Measurements from ENCODE around the gene EEF1A1.

Gene EEF1A1

GRCh38 chr6:73505142-73505541 lies 15.7 kb downstream of the EEF1A1 start:
- DNase-seq (ENCODE audit: low spot score), result no peak

GRCh38 chr6:73504160-73504559 lies 16.7 kb downstream of the EEF1A1 start:
- no peak for DNase-seq (ENCODE audit: low spot score)

- DNase-seq (ENCODE audit: low spot score), result no peak
These were observed 17.6 kb downstream of the EEF1A1 start for GRCh38 chr6:73503027-73503772.

DNA sequence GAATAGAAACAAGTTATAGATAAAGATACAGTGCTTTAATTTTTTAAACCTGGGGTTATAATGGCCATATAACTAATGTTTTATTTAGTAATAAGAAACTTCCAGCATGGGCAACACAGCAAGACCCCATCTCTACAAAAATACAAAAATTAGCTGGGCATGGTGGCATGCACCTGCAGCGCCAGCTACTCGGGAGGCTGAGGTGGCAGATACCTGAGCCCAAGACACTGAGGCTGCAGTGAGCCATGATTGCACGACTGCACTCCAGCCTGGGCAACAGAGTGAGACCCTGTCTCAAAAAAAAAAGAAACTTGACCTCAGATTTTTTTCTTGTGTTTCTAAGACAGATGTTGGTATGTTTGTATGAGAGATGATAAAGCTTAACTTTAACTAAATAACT lies 22.9 kb downstream of the EEF1A1 start:
- DNase-seq (ENCODE audit: low spot score), result no peak

- no peak for DNase-seq (ENCODE audit: low spot score)
These were observed 29.5 kb downstream of the EEF1A1 start for GRCh38 chr6:73491377-73491776.

DNA sequence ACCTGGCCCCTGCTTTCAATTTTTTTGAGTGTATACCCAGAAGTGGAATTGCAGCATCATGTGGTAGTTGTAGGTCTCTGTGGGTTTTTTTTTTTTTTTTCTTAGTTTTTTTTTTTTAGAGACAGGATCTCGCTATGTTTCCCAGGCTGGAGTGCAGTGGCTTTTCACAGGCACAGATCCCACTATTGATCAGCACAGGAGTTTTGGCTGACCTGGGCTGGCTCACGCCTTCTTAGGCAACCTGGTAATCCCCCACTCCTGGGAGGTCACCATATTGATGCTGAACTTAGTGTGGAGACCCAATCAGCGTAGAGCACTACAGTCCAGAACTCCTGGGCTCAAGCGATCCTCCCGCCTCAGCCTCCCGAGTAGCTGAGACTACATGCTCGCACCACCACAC lies 33.4 kb downstream of the EEF1A1 start:
- no peak for DNase-seq (ENCODE audit: low spot score)

- no peak for DNase-seq (ENCODE audit: low spot score)
These were observed 36.4 kb downstream of the EEF1A1 start for GRCh38 chr6:73484438-73484837.

DNA sequence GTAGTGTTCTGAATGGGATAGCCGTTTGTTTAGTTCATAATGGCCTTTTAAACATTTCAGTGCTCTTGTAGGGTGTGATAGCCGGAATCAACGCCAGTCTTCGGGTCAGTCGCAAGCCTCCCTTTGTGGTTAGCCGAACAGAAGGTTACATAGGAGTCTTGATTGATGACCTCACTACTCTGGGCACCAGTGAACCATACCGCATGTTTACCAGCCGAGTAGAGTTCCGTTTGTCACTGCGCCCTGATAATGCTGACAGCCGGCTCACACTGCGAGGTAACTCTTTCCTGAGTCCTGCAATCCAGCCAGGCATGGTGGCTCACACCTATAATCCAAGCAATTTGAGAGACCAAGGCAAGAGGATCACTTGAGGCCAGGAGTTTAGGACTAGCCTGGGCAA lies 38.9 kb downstream of the EEF1A1 start:
- no peak for DNase-seq (ENCODE audit: low spot score)

DNA sequence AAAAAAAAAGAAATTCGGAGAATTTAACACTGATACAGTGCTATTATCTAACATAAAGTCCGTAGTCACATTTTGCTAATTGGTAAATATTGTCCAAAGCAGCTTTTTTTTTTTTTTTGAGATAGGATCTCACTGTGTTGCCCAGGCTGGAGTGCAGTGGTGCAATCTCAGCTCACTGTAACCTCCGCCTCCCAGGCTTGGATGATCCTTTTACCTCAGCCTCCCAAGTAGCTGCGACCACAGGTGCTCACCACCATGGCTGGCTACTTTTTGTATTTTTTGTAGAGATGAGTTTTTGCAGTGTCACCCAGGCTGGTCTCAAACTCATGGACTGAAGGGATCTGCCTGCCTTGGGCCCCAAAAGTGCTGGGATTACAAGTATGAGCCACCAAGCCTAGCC lies 43.4 kb downstream of the EEF1A1 start:
- DNase-seq (ENCODE audit: low spot score), result no peak

DNA sequence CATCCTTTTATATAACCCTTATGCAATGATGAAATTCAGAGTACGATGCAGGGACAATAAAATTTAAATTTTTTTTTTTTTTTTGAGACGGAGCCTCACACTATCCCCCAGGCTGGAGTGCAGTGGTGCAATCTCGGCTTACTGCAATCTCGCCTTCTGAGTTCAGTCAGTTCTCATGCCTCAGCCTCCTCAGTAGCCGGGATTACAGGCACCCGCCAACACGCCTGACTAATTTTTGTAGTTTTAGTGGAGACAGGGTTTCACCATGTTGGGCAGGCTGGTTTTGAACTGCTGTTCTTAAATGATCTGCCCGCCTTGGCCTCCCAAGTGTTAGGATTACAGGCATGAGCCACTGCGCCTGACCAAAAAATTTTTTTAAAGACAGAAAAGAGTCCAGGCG lies 44.1 kb downstream of the EEF1A1 start:
- DNase-seq (ENCODE audit: low spot score), result no peak

GRCh38 chr6:73471686-73472290 lies 49.0 kb downstream of the EEF1A1 start:
- no peak for DNase-seq (ENCODE audit: low spot score)

Measured in putamen (tissue), 1 donor.